Gastrocnemius medialis (tissue), 4 donors: ENCODE measurements around the gene FBXL7. TPM values are rescaled to one million over a fixed set of nuclear protein-coding genes. Genes with fewer than 3 reads are reported as not detected.

Source experiments
- ATAC-seq, 2 donors: fragments of 150-250 bp; one replicate each; pipeline ENCODE4 v1.9.1; 2016
- DNase-seq, 2 donors: peaks; one replicate each; pipeline ENCODE4 v3.0.0-alpha.2; 2019
- H3K27ac ChIP-seq, 4 donors: fragments of 200-600 bp; sonication (generic); 1 replicate in 1 of 4; 2 replicates in 3 of 4; pipeline ENCODE4 v1.5.1; 2016 to 2018; ENCODE audit warnings: mild to moderate bottlenecking in 2 of 4, moderate library complexity in 1 of 4
- H3K27me3 ChIP-seq, 3 donors: fragments of 200-600 bp; sonication (generic) in 2 of 3; 1 replicate in 1 of 3; 2 replicates in 2 of 3; pipeline versions ENCODE4 v1.5.1 to v1.6.0; 2016 to 2019; ENCODE audit warnings: mild to moderate bottlenecking in 1 of 3, moderate library complexity in 1 of 3
- H3K36me3 ChIP-seq, 2 donors: fragments of 200-600 bp; sonication (generic) in 1 of 2; one replicate each; pipeline ENCODE4 v1.5.1; 2017 to 2018
- H3K4me1 ChIP-seq, 2 donors: fragments of 200-600 bp; sonication (generic) in 1 of 2; one replicate each; pipeline ENCODE4 v1.5.1; 2016 to 2017; ENCODE audit warnings: mild to moderate bottlenecking in 2 of 2
- H3K4me3 ChIP-seq, 4 donors: fragments of 200-600 bp; sonication (generic) in 3 of 4; 1 replicate in 1 of 4; 2 replicates in 3 of 4; pipeline ENCODE4 v1.5.1; 2016 to 2019; ENCODE audit warnings: mild to moderate bottlenecking in 2 of 4
- H3K9me3 ChIP-seq, 3 donors: fragments of 200-600 bp; sonication (generic) in 2 of 3; 1 replicate in 1 of 3; 2 replicates in 2 of 3; pipeline ENCODE4 v1.5.1; 2016 to 2019
- CTCF ChIP-seq, 5 experiments: fragments of 450-650 bp in 3 of 5; fragments of 200-600 bp in 2 of 5; sonication (generic) in 2 of 5; IDR thresholded peaks in 4 of 5; conservative IDR thresholded peaks in 1 of 5; 1 replicate in 4 of 5; 2 replicates in 1 of 5; pipeline ENCODE4 v1.5.1; 2016 to 2019; ENCODE audit warnings: antibody characterized with exemption in 5 of 5, mild to moderate bottlenecking in 3 of 5, moderate library complexity in 3 of 5
- POLR2A ChIP-seq, 2 donors: fragments of 450-650 bp; IDR thresholded peaks; one replicate each; pipeline ENCODE4 v1.6.1; 2017; ENCODE audit warnings: antibody characterized with exemption in 2 of 2, mild to moderate bottlenecking in 2 of 2, moderate library complexity in 2 of 2
- in situ Hi-C, 4 donors: fragments of 200-750 bp; cut with MboI; loops; one replicate each; pipeline versions ENCODE4 v1.15.0 to v1.8.0; 2017; ENCODE audit warnings: low sequenced_read_pairs in 4 of 4
- intact Hi-C: fragments of 100-400 bp; cut with DNase I; formaldehyde crosslinking; loops from one replicate; pipeline ENCODE4 v1.15.1; 2023; ENCODE audit warnings: low total_unique reads
- total RNA-seq, 4 donors: library from RNA; depleted of rRNA; stranded (reverse); fragments of >200 nt; gene quantifications; one replicate each; pipeline versions ENCODE4 v1.1.0 to v1.2.3, GENCODE V29; 2016

Gene FBXL7
- total RNA-seq, 4 donors from 2014 or later: 2.4 to 4.9 (median 3.1) TPM

DNA sequence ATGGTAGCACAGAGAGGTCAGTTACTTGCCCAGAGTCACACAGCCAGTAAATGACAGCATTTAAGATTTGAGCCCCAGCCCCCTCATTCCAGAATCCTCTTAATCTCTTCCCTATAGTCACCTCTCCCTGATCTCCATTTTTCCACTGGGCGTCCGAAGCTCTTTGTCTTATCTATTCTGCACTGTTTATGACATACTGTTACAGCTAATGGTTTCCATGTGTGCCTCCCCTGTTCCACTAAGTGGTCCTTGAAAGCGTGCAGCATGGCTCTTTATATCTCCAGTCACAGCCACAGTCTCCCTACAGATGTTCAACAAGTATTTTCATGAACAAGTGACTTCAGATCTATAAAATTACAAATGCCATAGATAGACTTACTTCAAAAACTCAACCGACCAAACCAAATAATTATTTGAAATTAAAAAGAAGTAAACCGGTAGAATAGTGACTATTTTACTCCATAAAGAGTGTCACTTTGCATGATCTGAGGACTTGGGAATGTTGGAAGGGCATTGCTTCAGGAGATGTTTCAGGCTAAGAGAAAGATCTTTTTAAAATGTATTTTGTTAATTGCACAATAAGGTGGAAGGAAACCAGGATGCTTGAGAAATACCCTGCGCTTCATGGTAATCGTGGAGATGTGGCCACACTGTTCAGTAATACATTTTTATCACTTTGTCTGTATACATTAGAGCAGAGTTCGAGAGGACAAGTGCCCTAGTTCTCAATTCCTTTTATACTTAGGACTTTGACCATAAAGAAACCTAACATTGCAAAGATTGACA, 237.2 kb downstream of the FBXL7 start:
- Histone ChIP-seq H3K4me1 (no peaks in the 10 kb centered on the region), H3K36me3 (no peaks in the 10 kb centered on the region), H3K27me3 (no peaks in the 10 kb centered on the region), H3K27ac (no peak overlapping the region), H3K4me3 (no peak overlapping the region), H3K9me3 (no peaks in the 10 kb centered on the region)
- ATAC-seq: no peak
- intact Hi-C loops (no loop called here), in situ Hi-C loops (no loop called here)
- TF ChIP-seq POLR2A (IDR thresholded peaks at IDR 0.05) (no peak), CTCF (IDR thresholded peaks at IDR 0.05 in 4 of 5, conservative IDR thresholded peaks at IDR 0.05 in 1 of 5) (no peak)
- no peak for DNase-seq

DNA sequence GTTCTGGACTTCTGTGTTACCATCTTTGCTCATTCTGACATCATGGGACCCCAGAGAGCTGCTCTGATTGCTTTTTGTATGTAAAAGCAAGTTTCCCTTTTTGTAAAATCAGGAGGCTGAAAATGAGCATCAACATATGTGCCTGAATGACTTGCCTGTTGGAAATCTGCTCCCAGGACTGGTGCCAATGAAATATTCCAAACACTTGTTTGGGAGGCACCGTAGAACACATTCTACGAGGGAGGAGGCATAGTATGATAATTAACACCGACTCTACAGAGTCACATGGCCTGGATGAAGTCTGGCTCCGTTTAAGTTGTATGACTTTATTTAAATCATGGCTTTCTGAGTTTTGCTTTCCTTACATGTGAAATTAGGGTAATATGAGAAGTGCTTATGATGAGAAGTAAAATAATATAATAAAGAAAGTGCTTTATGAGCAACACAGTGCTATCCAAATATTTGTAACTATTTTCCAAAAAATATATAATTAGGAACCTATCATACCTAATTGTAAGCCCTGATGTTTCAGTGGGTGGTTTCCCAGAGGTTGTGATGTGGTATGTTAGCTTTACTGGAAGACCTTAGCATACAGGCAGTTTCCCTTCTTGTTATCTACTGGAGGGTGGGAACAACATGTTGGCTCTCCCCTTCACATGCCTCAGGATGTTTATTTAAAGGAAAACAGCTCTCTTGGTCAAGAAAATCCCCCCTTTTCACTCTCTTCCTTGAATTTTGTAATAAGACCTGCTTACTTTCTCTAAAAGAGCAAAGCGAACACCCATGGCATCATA, 238.1 kb downstream of the FBXL7 start:
- Histone ChIP-seq H3K36me3 (no peaks in the 10 kb centered on the region), H3K27ac (no peak overlapping the region), H3K9me3 (no peaks in the 10 kb centered on the region), H3K4me3 (no peak overlapping the region), H3K27me3 (no peaks in the 10 kb centered on the region), H3K4me1 (no peaks in the 10 kb centered on the region)
- no peak for DNase-seq
- intact Hi-C loops (no loop called here), in situ Hi-C loops (no loop called here)
- no peak for ATAC-seq
- no peak for TF ChIP-seq CTCF (IDR thresholded peaks at IDR 0.05 in 4 of 5, conservative IDR thresholded peaks at IDR 0.05 in 1 of 5)
- TF ChIP-seq POLR2A (IDR thresholded peaks at IDR 0.05): no peak

DNA sequence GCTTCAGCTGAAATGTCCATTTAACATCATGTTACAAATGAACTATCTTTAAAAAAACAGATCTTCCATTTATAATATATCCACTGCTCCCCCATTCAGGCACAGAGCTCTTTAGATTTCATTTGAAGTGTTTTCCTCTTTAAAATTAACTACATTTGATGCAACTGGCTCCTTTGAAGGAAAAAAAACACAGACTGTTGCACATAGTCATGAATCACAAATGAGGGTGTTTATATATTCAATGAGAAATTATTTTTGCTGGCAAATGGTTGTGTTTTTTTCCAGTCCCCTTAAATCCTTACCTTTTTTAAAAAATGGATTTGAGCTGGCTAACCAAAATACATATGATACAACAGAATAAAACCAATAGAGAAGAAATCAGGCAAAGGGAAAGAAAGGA, 240.4 kb downstream of the FBXL7 start:
- ATAC-seq: no peak
- no peak for DNase-seq
- no peaks in the 10 kb centered on the region for H3K36me3 ChIP-seq
- intact Hi-C loops (no loop called here), in situ Hi-C loops (no loop called here)
- TF ChIP-seq CTCF (IDR thresholded peaks at IDR 0.05 in 4 of 5, conservative IDR thresholded peaks at IDR 0.05 in 1 of 5): no peak
- TF ChIP-seq POLR2A (IDR thresholded peaks at IDR 0.05): no peak
- H3K4me1 ChIP-seq: no peaks in the 10 kb centered on the region
- no peak overlapping the region for H3K27ac ChIP-seq
- H3K4me3 ChIP-seq: no peak overlapping the region
- no peaks in the 10 kb centered on the region for H3K9me3 ChIP-seq
- no peaks in the 10 kb centered on the region for H3K27me3 ChIP-seq

- no peak for TF ChIP-seq CTCF (IDR thresholded peaks at IDR 0.05 in 4 of 5, conservative IDR thresholded peaks at IDR 0.05 in 1 of 5)
- TF ChIP-seq POLR2A (IDR thresholded peaks at IDR 0.05): no peak
- no peaks in the 10 kb centered on the region for H3K9me3 ChIP-seq
- no peaks in the 10 kb centered on the region for H3K27me3 ChIP-seq
- ATAC-seq (no peak), DNase-seq (no peak)
- in situ Hi-C loops: no loop called here
- H3K4me3 ChIP-seq: no peak overlapping the region
- intact Hi-C loops: no loop called here
- H3K36me3 ChIP-seq: no peaks in the 10 kb centered on the region
- no peaks in the 10 kb centered on the region for H3K4me1 ChIP-seq
- H3K27ac ChIP-seq: no peak overlapping the region
These were observed 241.6 kb downstream of the FBXL7 start for GRCh38 chr5:15741591-15741990.
